ENCODE data around the gene COL8A2. TPM values are rescaled to one million over a fixed set of nuclear protein-coding genes. Genes with fewer than 3 reads are reported as not detected.

The COL8A2 gene
- total RNA-seq, 4 donors from 2014 or later: 1.2 to 5.4 (median 1.7) TPM

- Histone ChIP-seq H3K36me3 (peaks cover 0 to 15% (median 5%) of the 10 kb centered on the region in 4 donors), H3K4me3 (peak overlapping the region; percentile 21 to 89 (median 78)), H3K9me3 (no peaks in the 10 kb centered on the region), H3K27ac (peak overlapping the region; percentile 86 to 93 (median 89)), H3K4me1 (peaks cover 10 to 38% (median 25%) of the 10 kb centered on the region in 4 donors), H3K27me3 (peaks cover 17% of the 10 kb centered on the region)
- intact Hi-C loops (cut with DNase I; ENCODE audit: low total_unique reads): no loop called here
- no peak for DNase-seq
- TF ChIP-seq POLR2AphosphoS5 (IDR thresholded peaks at IDR 0.05) (no peak), EP300 (IDR thresholded peaks at IDR 0.05; ENCODE audit: low read depth) (no peak), POLR2A (IDR thresholded peaks at IDR 0.05) (no peak)
- TF ChIP-seq, protein P1, sequence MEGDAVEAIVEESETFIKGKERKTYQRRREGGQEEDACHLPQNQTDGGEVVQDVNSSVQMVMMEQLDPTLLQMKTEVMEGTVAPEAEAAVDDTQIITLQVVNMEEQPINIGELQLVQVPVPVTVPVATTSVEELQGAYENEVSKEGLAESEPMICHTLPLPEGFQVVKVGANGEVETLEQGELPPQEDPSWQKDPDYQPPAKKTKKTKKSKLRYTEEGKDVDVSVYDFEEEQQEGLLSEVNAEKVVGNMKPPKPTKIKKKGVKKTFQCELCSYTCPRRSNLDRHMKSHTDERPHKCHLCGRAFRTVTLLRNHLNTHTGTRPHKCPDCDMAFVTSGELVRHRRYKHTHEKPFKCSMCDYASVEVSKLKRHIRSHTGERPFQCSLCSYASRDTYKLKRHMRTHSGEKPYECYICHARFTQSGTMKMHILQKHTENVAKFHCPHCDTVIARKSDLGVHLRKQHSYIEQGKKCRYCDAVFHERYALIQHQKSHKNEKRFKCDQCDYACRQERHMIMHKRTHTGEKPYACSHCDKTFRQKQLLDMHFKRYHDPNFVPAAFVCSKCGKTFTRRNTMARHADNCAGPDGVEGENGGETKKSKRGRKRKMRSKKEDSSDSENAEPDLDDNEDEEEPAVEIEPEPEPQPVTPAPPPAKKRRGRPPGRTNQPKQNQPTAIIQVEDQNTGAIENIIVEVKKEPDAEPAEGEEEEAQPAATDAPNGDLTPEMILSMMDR (IDR thresholded peaks at IDR 0.05): no peak
- WGBS, 2 donors (ENCODE audit: low coverage in 1 of 2): 29 to 100% methylated on average over 1 to 8 of the region's 8 CpGs
- in situ Hi-C loops (cut with MboI; ENCODE audit: low pct_ligation_motif_present in 1 of 4, low pct_unique_long_range_greater_than_20kb in 1 of 4, low sequenced_read_pairs in 3 of 4): no loop called here
These were observed 36.8 kb downstream of the COL8A2 start for GRCh38 chr1:36088265-36088576.

GRCh38 chr1:36087233-36088123 lies 37.5 kb downstream of the COL8A2 start:
- WGBS, 2 donors (ENCODE audit: low coverage in 1 of 2): 92% methylated on average over 29 of the region's 31 CpGs; no CpG with 5 or more reads in 1 of the 2 donors
- DNase-seq: no peak
- no peak overlapping the region for H3K27ac ChIP-seq
- intact Hi-C loops (cut with DNase I; ENCODE audit: low total_unique reads): no loop called here
- in situ Hi-C loops (cut with MboI; ENCODE audit: low pct_ligation_motif_present in 1 of 4, low pct_unique_long_range_greater_than_20kb in 1 of 4, low sequenced_read_pairs in 3 of 4): no loop called here
- no peaks in the 10 kb centered on the region for H3K9me3 ChIP-seq
- peaks cover 17% of the 10 kb centered on the region for H3K27me3 ChIP-seq
- H3K4me3 ChIP-seq: no peak overlapping the region
- H3K4me1 ChIP-seq: peaks cover 10 to 38% (median 25%) of the 10 kb centered on the region in 4 donors
- TF ChIP-seq POLR2AphosphoS5 (IDR thresholded peaks at IDR 0.05) (no peak), POLR2A (IDR thresholded peaks at IDR 0.05) (no peak), EP300 (IDR thresholded peaks at IDR 0.05; ENCODE audit: low read depth) (no peak)
- TF ChIP-seq, protein P1 (IDR thresholded peaks at IDR 0.05): no peak
- H3K36me3 ChIP-seq: peaks cover 0 to 8% (median under 1%) of the 10 kb centered on the region in 4 donors

- 91% methylated on average over 12 of the region's 12 CpGs; no CpG with 5 or more reads in 1 of the 2 donors for WGBS, 2 donors (ENCODE audit: low coverage in 1 of 2)
- peaks cover 10 to 38% (median 25%) of the 10 kb centered on the region in 4 donors for H3K4me1 ChIP-seq
- H3K36me3 ChIP-seq: peaks cover 0 to under 1% (median 0%) of the 10 kb centered on the region in 4 donors
- no peak overlapping the region for H3K27ac ChIP-seq
- in situ Hi-C loops (cut with MboI; ENCODE audit: low pct_ligation_motif_present in 1 of 4, low pct_unique_long_range_greater_than_20kb in 1 of 4, low sequenced_read_pairs in 3 of 4) (no loop called here), intact Hi-C loops (cut with DNase I; ENCODE audit: low total_unique reads) (no loop called here)
- no peak overlapping the region for H3K4me3 ChIP-seq
- no peak for DNase-seq
- no peaks in the 10 kb centered on the region for H3K9me3 ChIP-seq
- peaks cover 17% of the 10 kb centered on the region for H3K27me3 ChIP-seq
- TF ChIP-seq, protein P1 (IDR thresholded peaks at IDR 0.05): no peak
- TF ChIP-seq EP300 (IDR thresholded peaks at IDR 0.05; ENCODE audit: low read depth) (no peak), POLR2AphosphoS5 (IDR thresholded peaks at IDR 0.05) (no peak)
These were observed 38.3 kb downstream of the COL8A2 start for GRCh38 chr1:36086529-36087232.
